Measurements from ENCODE around the gene GPAT3.

The GPAT3 gene

GRCh38 chr4:83552924-83553323, 17.0 kb downstream of the GPAT3 start:
- Histone ChIP-seq H3F3A (ENCODE audit: control insufficient read depth, insufficient read depth) (no peaks in the 10 kb centered on the region), H3K4me3 (ENCODE audit: low read length) (no peak overlapping the region), H3K36me3 (ENCODE audit: control insufficient read depth, low read length) (no peaks in the 10 kb centered on the region), H3K4me2 (ENCODE audit: low read length) (no peak overlapping the region), H3K4me1 (ENCODE audit: control insufficient read depth, low read length) (no peaks in the 10 kb centered on the region), H3K9me3 (ENCODE audit: control insufficient read depth, insufficient read depth, low read length) (no peaks in the 10 kb centered on the region), H3K79me2 (ENCODE audit: control insufficient read depth, low read length) (no peaks in the 10 kb centered on the region), H4K20me1 (ENCODE audit: control insufficient read depth, insufficient read depth, low read depth, low read length) (no peaks in the 10 kb centered on the region), H3K27ac (ENCODE audit: low read depth, low read length) (no peak overlapping the region), H3K27me3 (ENCODE audit: control insufficient read depth, low read length) (no peaks in the 10 kb centered on the region), H3K9me2 (replicated peaks; ENCODE audit: control insufficient read depth, low read length) (no peaks in the 10 kb centered on the region)
- TF ChIP-seq EZH2phosphoT487 (IDR thresholded peaks at IDR 0.05; ENCODE audit: borderline replicate concordance, low read length): no peak

GRCh38 chr4:83556006-83556707, 20.2 kb downstream of the GPAT3 start:
- no peak overlapping the region for H3K27ac ChIP-seq (ENCODE audit: low read depth, low read length)
- no peak overlapping the region for H3K4me2 ChIP-seq (ENCODE audit: low read length)
- H3K79me2 ChIP-seq (ENCODE audit: control insufficient read depth, low read length): no peaks in the 10 kb centered on the region
- TF ChIP-seq EZH2phosphoT487 (IDR thresholded peaks at IDR 0.05; ENCODE audit: borderline replicate concordance, low read length) (no peak), CTCF (IDR thresholded peaks at IDR 0.05; ENCODE audit: low read depth, low read length, poor library complexity, severe bottlenecking) (no peak)
- H3F3A ChIP-seq (ENCODE audit: control insufficient read depth, insufficient read depth): no peaks in the 10 kb centered on the region
- H4K20me1 ChIP-seq (ENCODE audit: control insufficient read depth, insufficient read depth, low read depth, low read length): no peaks in the 10 kb centered on the region
- no peak overlapping the region for H3K4me3 ChIP-seq (ENCODE audit: low read length)
- no peaks in the 10 kb centered on the region for H3K9me2 ChIP-seq (replicated peaks; ENCODE audit: control insufficient read depth, low read length)
- H3K36me3 ChIP-seq (ENCODE audit: control insufficient read depth, low read length): no peaks in the 10 kb centered on the region
- H3K9me3 ChIP-seq (ENCODE audit: control insufficient read depth, insufficient read depth, low read length): no peaks in the 10 kb centered on the region
- H3K27me3 ChIP-seq (ENCODE audit: control insufficient read depth, low read length): peaks cover 5% of the 10 kb centered on the region; the same call in 1 of the 2 replicates
- H3K4me1 ChIP-seq (ENCODE audit: control insufficient read depth, low read length): no peaks in the 10 kb centered on the region

- H3K4me2 ChIP-seq (ENCODE audit: low read length): no peak overlapping the region
Measured at GRCh38 chr4:83556816-83557215, 20.9 kb downstream of the GPAT3 start.

More at GRCh38 chr4:83556816-83557215, 20.9 kb downstream of the GPAT3 start:
- H3K4me3 ChIP-seq (ENCODE audit: low read length): no peak overlapping the region
- H3K27ac ChIP-seq (ENCODE audit: low read depth, low read length): no peak overlapping the region
- no peaks in the 10 kb centered on the region for H3K9me3 ChIP-seq (ENCODE audit: control insufficient read depth, insufficient read depth, low read length)
- no peaks in the 10 kb centered on the region for H4K20me1 ChIP-seq (ENCODE audit: control insufficient read depth, insufficient read depth, low read depth, low read length)
- H3K27me3 ChIP-seq (ENCODE audit: control insufficient read depth, low read length): peaks cover 5% of the 10 kb centered on the region; the same call in 1 of the 2 replicates
- no peaks in the 10 kb centered on the region for H3K9me2 ChIP-seq (replicated peaks; ENCODE audit: control insufficient read depth, low read length)
- no peaks in the 10 kb centered on the region for H3K4me1 ChIP-seq (ENCODE audit: control insufficient read depth, low read length)
- H3K36me3 ChIP-seq (ENCODE audit: control insufficient read depth, low read length): no peaks in the 10 kb centered on the region
- TF ChIP-seq CTCF (IDR thresholded peaks at IDR 0.05; ENCODE audit: low read depth, low read length, poor library complexity, severe bottlenecking): no peak
- no peak for TF ChIP-seq EZH2phosphoT487 (IDR thresholded peaks at IDR 0.05; ENCODE audit: borderline replicate concordance, low read length)
- no peaks in the 10 kb centered on the region for H3F3A ChIP-seq (ENCODE audit: control insufficient read depth, insufficient read depth)
- H3K79me2 ChIP-seq (ENCODE audit: control insufficient read depth, low read length): no peaks in the 10 kb centered on the region
